ENCODE data around the gene EHBP1. TPM values are rescaled to one million over a fixed set of nuclear protein-coding genes. Genes with fewer than 3 reads are reported as not detected.

Gene EHBP1
- polyA plus RNA-seq, 1 of the 3 experiments (the other 2 are of a cell fraction) = 62.7 TPM

DNA sequence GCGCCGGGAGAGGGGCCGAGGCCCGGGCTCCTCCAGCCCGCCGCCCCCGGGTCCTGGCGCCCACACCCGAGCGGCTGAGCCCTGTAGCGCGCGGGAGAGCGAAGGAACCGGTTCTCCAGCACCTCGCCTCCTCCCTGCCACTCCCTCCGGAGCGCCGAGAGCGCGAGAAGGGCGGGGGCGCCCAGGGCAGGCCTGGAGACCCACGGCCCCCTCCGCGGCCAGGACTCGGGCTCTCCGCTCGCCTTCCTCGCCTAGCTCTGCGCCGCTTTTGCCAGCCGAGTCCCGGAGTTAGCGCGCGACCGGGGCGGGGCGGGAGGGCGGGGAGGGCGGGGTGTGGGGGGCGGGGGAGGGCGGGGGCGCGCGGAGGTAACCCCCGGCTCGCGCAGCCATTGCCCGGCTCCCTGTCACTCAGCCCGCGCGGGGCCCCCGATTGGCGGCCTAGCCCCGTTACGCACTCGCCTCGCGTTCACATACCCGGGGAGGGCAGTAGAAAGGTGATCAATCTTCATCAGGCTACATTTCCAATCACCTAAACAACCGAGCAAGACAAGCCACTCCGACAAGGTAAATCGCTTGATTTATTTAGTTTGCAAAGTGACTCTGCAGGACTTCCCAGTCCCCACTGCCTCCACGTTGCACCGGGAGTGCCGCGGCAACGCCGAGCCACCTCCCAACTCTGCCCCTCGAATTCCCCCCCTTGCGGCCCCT lies 345.0 kb downstream of the EHBP1 start, which contains the start of gene OTX1:
Gene OTX1, plus strand, starts transcription at position 497 of the 708 bp plus-strand sequence. CDS start 2,161 bp downstream, outside the sequence.
- Histone ChIP-seq H3K9me2 (no peaks in the 10 kb centered on the region), H4K20me1 (ENCODE audit: insufficient read depth) (no peaks in the 10 kb centered on the region), H3K9me3 (no peaks in the 10 kb centered on the region), H3K27ac (ENCODE audit: low read depth in 2 of 2, low read length in 1 of 2) (no peak within 1 kb of the TSS), H2AFZ (ENCODE audit: low read depth) (peak within 1 kb of the TSS; percentile 94), H3K4me2 (peak within 1 kb of the TSS; percentile 99), H3K9ac (peak within 1 kb of the TSS; percentile 60; the same call in 1 of the 2 replicates), H3K4me1 (ENCODE audit: control insufficient read depth in 1 of 2, insufficient read depth in 2 of 2, low read depth in 1 of 2, low read length in 1 of 2) (peaks cover 6 to 14% of the 10 kb centered on the region in 2 experiments; a peak in 2 of 4 replicates), H3K36me3 (replicated peaks in 1 of 2; ENCODE audit: control insufficient read depth in 1 of 2, insufficient read depth in 2 of 2, low read length in 1 of 2) (peaks cover 0 to 8% of the 10 kb centered on the region in 2 experiments), H3K27me3 (ENCODE audit: insufficient read depth) (no peaks in the 10 kb centered on the region; the same call in 1 of the 2 replicates), H3F3A (replicated peaks; ENCODE audit: insufficient read depth) (no peaks in the 10 kb centered on the region), H3K79me2 (ENCODE audit: insufficient read depth) (no peaks in the 10 kb centered on the region), H3K4me3 (ENCODE audit: low read depth in 2 of 2, low read length in 1 of 2) (peak within 1 kb of the TSS; percentile 59 to 74)
- 2% methylated on average over 32 of the region's 73 CpGs for WGBS (ENCODE audit: low lambda C conversion rate)
- no peak for TF ChIP-seq IRF3 (IDR thresholded peaks at IDR 0.05; ENCODE audit: low read depth, low read length)
- TF ChIP-seq, protein P1, sequence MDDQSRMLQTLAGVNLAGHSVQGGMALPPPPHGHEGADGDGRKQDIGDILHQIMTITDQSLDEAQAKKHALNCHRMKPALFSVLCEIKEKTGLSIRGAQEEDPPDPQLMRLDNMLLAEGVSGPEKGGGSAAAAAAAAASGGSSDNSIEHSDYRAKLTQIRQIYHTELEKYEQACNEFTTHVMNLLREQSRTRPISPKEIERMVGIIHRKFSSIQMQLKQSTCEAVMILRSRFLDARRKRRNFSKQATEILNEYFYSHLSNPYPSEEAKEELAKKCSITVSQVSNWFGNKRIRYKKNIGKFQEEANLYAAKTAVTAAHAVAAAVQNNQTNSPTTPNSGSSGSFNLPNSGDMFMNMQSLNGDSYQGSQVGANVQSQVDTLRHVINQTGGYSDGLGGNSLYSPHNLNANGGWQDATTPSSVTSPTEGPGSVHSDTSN (IDR thresholded peaks at IDR 0.05) = peak; percentile 97
- ChIA-PET CTCF (interaction anchor here (2.2 kb wide), 1 partner anchor 9 kb away, joined by 7 read pairs; no protein-coding TSS in a partner anchor), POLR2A (no interaction called here)
- peak; percentile 75 for DNase-seq

- Histone ChIP-seq H3K27ac (ENCODE audit: low read depth in 2 of 2, low read length in 1 of 2) (no peak overlapping the region), H3K4me1 (ENCODE audit: control insufficient read depth in 1 of 2, insufficient read depth in 2 of 2, low read depth in 1 of 2, low read length in 1 of 2) (peaks cover 6 to 19% of the 10 kb centered on the region in 2 experiments; a peak in 2 of 4 replicates), H3K79me2 (ENCODE audit: insufficient read depth) (no peaks in the 10 kb centered on the region), H3K4me3 (ENCODE audit: low read depth in 2 of 2, low read length in 1 of 2) (peak overlapping the region; percentile 59 to 74), H3K9me3 (no peaks in the 10 kb centered on the region), H3K4me2 (peak overlapping the region; percentile 93), H3K9ac (peak overlapping the region; percentile 52; the same call in 1 of the 2 replicates), H3K36me3 (replicated peaks in 1 of 2; ENCODE audit: control insufficient read depth in 1 of 2, insufficient read depth in 2 of 2, low read length in 1 of 2) (peaks cover 0 to under 1% of the 10 kb centered on the region in 2 experiments), H2AFZ (ENCODE audit: low read depth) (peak overlapping the region; percentile 94), H4K20me1 (ENCODE audit: insufficient read depth) (no peaks in the 10 kb centered on the region), H3F3A (replicated peaks; ENCODE audit: insufficient read depth) (no peaks in the 10 kb centered on the region), H3K9me2 (no peaks in the 10 kb centered on the region), H3K27me3 (ENCODE audit: insufficient read depth) (no peaks in the 10 kb centered on the region; the same call in 1 of the 2 replicates)
- DNase-seq = peak; percentile 45
- WGBS (ENCODE audit: low lambda C conversion rate) = 15% methylated on average over 30 of the region's 42 CpGs
- ChIA-PET POLR2A (no interaction called here), CTCF (interaction anchor here (2.2 kb wide), 1 partner anchor 9 kb away, joined by 7 read pairs; no protein-coding TSS in a partner anchor)
- TF ChIP-seq TEAD4 (IDR thresholded peaks at IDR 0.05; ENCODE audit: borderline replicate concordance, insufficient read depth) (no peak), USF1 (IDR thresholded peaks at IDR 0.05; ENCODE audit: borderline replicate concordance, low read depth) (no peak), GATA2 (CRISPR knock-in tag; IDR thresholded peaks at IDR 0.05) (no peak), NFIC (IDR thresholded peaks at IDR 0.05; ENCODE audit: borderline replicate concordance) (no peak), RCOR1 (IDR thresholded peaks at IDR 0.05; ENCODE audit: low read length) (no peak), FOXM1 (IDR thresholded peaks at IDR 0.05; ENCODE audit: low read depth) (no peak), ELF1 (IDR thresholded peaks at IDR 0.05) (no peak), FOSL2 (IDR thresholded peaks at IDR 0.05; ENCODE audit: borderline replicate concordance, low read depth) (no peak)
Observed at GRCh38 chr2:63051042-63051794, 345.7 kb downstream of the EHBP1 start.
